ENCODE results near the gene FOXK2.
A peak's percentile ranks its signal among the peaks of the same experiment; 100 is the strongest.

The FOXK2 gene

DNA sequence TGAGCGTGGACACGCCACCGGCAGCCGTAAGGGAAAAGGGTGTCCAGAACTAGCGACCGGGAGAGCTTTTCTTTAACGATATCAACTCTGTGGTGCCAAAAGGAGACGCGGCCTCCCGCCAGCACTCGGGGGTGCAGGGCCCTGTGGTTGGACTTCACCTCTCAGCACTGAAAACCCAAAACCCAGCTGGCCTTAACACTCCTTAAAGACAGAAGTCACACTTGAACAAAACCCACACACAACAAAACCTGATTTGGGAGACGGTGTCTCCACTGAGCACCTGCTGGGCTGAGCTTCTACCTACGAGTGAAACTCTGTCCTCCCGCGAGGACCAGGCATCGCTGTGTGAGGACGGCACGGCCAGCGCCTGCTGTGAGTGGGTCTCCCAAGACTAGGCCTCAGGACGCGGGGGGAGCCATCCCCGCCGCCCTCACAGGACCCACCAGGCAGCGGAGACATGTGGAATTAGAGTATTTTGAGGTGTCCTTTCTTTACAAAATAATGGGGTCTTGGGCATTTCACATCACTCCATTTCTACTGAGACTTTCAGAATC is 82.0 kb downstream of the FOXK2 start:
- H3K9me3 ChIP-seq (ENCODE audit: control insufficient read depth in 2 of 2, low read length in 2 of 2) = no peaks in the 10 kb centered on the region
- H3K36me3 ChIP-seq (ENCODE audit: control insufficient read depth in 2 of 2, insufficient read depth in 2 of 2, low read length in 2 of 2) = peaks cover 52 to 61% of the 10 kb centered on the region in 2 donors
- peaks cover 9% of the 10 kb centered on the region in 2 donors for H3K4me1 ChIP-seq (ENCODE audit: control insufficient read depth in 2 of 2, insufficient read depth in 2 of 2, low read length in 2 of 2)
- no peaks in the 10 kb centered on the region for H3K27me3 ChIP-seq (ENCODE audit: control insufficient read depth in 2 of 2, insufficient read depth in 2 of 2, low read length in 2 of 2)
- H3K9ac ChIP-seq (ENCODE audit: low read depth in 1 of 2, low read length in 2 of 2) = no peak overlapping the region
- H3K27ac ChIP-seq (ENCODE audit: low read depth in 2 of 2, low read length in 2 of 2) = no peak overlapping the region
- H3K4me3 ChIP-seq (ENCODE audit: low read length in 2 of 2) = no peak overlapping the region

DNA sequence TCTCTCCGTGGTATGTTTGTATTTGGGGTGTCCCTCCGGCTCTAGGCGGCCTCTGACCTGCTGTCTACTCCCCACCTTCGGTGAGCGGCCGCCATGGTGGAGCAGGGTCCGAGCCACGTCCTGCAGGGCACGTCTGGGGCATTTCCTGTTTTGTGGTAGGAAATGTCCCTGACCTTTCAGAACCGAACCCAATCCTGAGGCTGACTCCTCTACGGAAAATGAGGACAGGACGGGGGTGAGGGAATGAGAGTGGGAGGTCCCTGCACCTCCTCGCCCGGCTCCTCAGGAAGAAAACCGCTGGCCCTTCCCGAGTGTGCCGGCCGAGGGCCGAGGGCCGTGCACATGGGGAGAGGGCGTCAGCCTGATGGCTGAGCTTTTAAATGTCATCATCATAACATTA is 83.0 kb downstream of the FOXK2 start:
- Histone ChIP-seq H3K36me3 (ENCODE audit: control insufficient read depth in 2 of 2, insufficient read depth in 2 of 2, low read length in 2 of 2) (peaks cover 44 to 55% of the 10 kb centered on the region in 2 donors), H3K9me3 (ENCODE audit: control insufficient read depth in 2 of 2, low read length in 2 of 2) (no peaks in the 10 kb centered on the region), H3K27ac (ENCODE audit: low read depth in 2 of 2, low read length in 2 of 2) (no peak overlapping the region), H3K4me3 (ENCODE audit: low read length in 2 of 2) (no peak overlapping the region), H3K27me3 (ENCODE audit: control insufficient read depth in 2 of 2, insufficient read depth in 2 of 2, low read length in 2 of 2) (no peaks in the 10 kb centered on the region), H3K4me1 (ENCODE audit: control insufficient read depth in 2 of 2, insufficient read depth in 2 of 2, low read length in 2 of 2) (peaks cover 4 to 9% of the 10 kb centered on the region in 2 donors), H3K9ac (ENCODE audit: low read depth in 1 of 2, low read length in 2 of 2) (no peak overlapping the region)

DNA sequence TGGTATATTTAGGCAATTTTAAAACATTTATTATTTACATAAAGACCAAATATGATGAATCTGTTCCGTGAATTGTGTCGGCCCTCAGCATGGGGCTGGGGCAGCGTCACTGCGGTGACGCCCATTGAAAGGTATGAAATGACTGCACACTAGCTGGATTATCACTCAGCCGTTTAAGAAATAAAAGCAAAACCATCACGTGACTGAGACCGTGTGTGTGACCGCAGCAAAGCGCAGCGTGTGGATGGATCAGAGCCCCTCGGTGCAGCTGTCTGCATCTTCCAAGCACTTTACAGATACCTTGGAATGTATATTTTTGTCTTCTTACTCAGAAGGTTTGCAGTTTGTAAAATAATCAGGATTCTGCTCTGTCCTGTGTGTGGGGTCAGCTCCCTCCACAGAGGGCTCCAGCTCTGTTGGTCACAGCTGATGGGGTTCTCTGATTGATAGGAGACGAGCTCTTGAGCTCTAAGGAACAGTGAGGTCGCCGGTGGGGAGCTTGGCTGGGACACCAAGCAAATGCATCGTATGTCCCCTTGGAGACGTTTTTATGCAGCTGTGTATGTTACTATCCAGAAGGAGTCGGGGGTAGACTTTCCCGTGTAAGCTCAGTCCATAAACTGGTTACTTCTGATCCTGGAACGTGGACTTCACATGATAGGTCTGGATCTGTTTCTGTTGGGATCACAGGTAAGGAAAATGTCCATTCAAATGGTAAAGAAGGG is 83.6 kb downstream of the FOXK2 start:
- Histone ChIP-seq H3K36me3 (ENCODE audit: control insufficient read depth in 2 of 2, insufficient read depth in 2 of 2, low read length in 2 of 2) (peaks cover 44 to 55% of the 10 kb centered on the region in 2 donors), H3K4me1 (ENCODE audit: control insufficient read depth in 2 of 2, insufficient read depth in 2 of 2, low read length in 2 of 2) (peaks cover 4 to 9% of the 10 kb centered on the region in 2 donors), H3K9ac (ENCODE audit: low read depth in 1 of 2, low read length in 2 of 2) (peak overlapping the region in 1 of 2 donors; percentile 47), H3K27ac (ENCODE audit: low read depth in 2 of 2, low read length in 2 of 2) (peak overlapping the region in 1 of 2 donors; percentile 72), H3K4me3 (ENCODE audit: low read length in 2 of 2) (peak overlapping the region in 1 of 2 donors; percentile 26), H3K9me3 (ENCODE audit: control insufficient read depth in 2 of 2, low read length in 2 of 2) (no peaks in the 10 kb centered on the region), H3K27me3 (ENCODE audit: control insufficient read depth in 2 of 2, insufficient read depth in 2 of 2, low read length in 2 of 2) (no peaks in the 10 kb centered on the region)

- Histone ChIP-seq H3K36me3 (ENCODE audit: control insufficient read depth in 2 of 2, insufficient read depth in 2 of 2, low read length in 2 of 2) (peaks cover 38 to 52% of the 10 kb centered on the region in 2 donors), H3K4me1 (ENCODE audit: control insufficient read depth in 2 of 2, insufficient read depth in 2 of 2, low read length in 2 of 2) (peaks cover 4 to 9% of the 10 kb centered on the region in 2 donors), H3K27me3 (ENCODE audit: control insufficient read depth in 2 of 2, insufficient read depth in 2 of 2, low read length in 2 of 2) (no peaks in the 10 kb centered on the region), H3K9me3 (ENCODE audit: control insufficient read depth in 2 of 2, low read length in 2 of 2) (no peaks in the 10 kb centered on the region), H3K9ac (ENCODE audit: low read depth in 1 of 2, low read length in 2 of 2) (peak overlapping the region in 1 of 2 donors; percentile 47), H3K27ac (ENCODE audit: low read depth in 2 of 2, low read length in 2 of 2) (peak overlapping the region in 1 of 2 donors; percentile 72), H3K4me3 (ENCODE audit: low read length in 2 of 2) (peak overlapping the region in 1 of 2 donors; percentile 37)
These were observed 84.5 kb downstream of the FOXK2 start for GRCh38 chr17:82603981-82604448.

DNA sequence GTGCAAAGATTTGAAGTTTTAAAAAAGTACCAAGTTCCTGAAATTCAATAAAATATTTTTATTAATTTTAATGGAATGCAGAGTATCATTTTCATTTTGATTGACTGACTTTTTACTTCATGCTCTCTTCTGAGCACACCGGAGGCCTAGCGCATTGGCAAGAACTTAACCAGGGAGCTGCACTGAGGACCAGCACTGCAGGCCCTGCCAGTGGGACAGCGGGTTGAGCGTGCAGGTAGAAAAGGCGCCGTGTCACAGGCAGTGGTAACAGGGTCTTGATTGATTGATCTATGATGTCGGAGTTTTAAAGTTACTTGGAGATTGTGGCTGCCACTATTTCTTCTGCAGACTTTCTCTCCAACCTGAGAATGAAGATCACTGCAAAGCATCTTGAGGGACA is 85.0 kb downstream of the FOXK2 start:
- no peak overlapping the region for H3K9ac ChIP-seq (ENCODE audit: low read depth in 1 of 2, low read length in 2 of 2)
- peaks cover 38 to 52% of the 10 kb centered on the region in 2 donors for H3K36me3 ChIP-seq (ENCODE audit: control insufficient read depth in 2 of 2, insufficient read depth in 2 of 2, low read length in 2 of 2)
- no peak overlapping the region for H3K4me3 ChIP-seq (ENCODE audit: low read length in 2 of 2)
- H3K27ac ChIP-seq (ENCODE audit: low read depth in 2 of 2, low read length in 2 of 2) = no peak overlapping the region
- H3K27me3 ChIP-seq (ENCODE audit: control insufficient read depth in 2 of 2, insufficient read depth in 2 of 2, low read length in 2 of 2) = no peaks in the 10 kb centered on the region
- peaks cover 4 to 9% of the 10 kb centered on the region in 2 donors for H3K4me1 ChIP-seq (ENCODE audit: control insufficient read depth in 2 of 2, insufficient read depth in 2 of 2, low read length in 2 of 2)
- no peaks in the 10 kb centered on the region for H3K9me3 ChIP-seq (ENCODE audit: control insufficient read depth in 2 of 2, low read length in 2 of 2)

GRCh38 chr17:82605939-82606600 is 86.5 kb downstream of the FOXK2 start:
- Histone ChIP-seq H3K4me1 (ENCODE audit: control insufficient read depth in 2 of 2, insufficient read depth in 2 of 2, low read length in 2 of 2) (peaks cover 4 to 9% of the 10 kb centered on the region in 2 donors), H3K9ac (ENCODE audit: low read depth in 1 of 2, low read length in 2 of 2) (no peak overlapping the region), H3K4me3 (ENCODE audit: low read length in 2 of 2) (no peak overlapping the region), H3K27ac (ENCODE audit: low read depth in 2 of 2, low read length in 2 of 2) (no peak overlapping the region), H3K27me3 (ENCODE audit: control insufficient read depth in 2 of 2, insufficient read depth in 2 of 2, low read length in 2 of 2) (no peaks in the 10 kb centered on the region), H3K9me3 (ENCODE audit: control insufficient read depth in 2 of 2, low read length in 2 of 2) (no peaks in the 10 kb centered on the region), H3K36me3 (ENCODE audit: control insufficient read depth in 2 of 2, insufficient read depth in 2 of 2, low read length in 2 of 2) (peaks cover 32 to 48% of the 10 kb centered on the region in 2 donors)

DNA sequence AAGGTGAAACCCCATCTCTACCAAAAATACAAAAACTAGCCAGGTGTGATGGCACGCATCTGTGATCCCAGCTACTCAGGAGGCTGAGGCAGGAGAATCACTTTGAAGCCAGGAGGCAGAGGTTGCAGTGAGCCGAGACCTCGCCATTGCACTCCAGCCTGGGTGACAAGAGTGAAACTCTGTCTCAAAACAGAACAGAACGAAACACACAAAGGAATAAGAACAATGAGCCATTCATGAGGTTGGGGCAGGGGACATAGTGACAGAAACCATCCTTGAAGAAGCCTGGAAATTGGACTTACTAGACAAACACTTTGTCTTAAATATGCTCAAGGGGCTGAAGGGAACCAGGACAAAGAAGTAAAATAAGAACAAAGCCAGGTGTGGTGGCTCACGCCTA is 89.3 kb downstream of the FOXK2 start:
- H3K9me3 ChIP-seq (ENCODE audit: control insufficient read depth in 2 of 2, low read length in 2 of 2) = no peaks in the 10 kb centered on the region
- no peak overlapping the region for H3K27ac ChIP-seq (ENCODE audit: low read depth in 2 of 2, low read length in 2 of 2)
- peaks cover 16 to 30% of the 10 kb centered on the region in 2 donors for H3K36me3 ChIP-seq (ENCODE audit: control insufficient read depth in 2 of 2, insufficient read depth in 2 of 2, low read length in 2 of 2)
- H3K9ac ChIP-seq (ENCODE audit: low read depth in 1 of 2, low read length in 2 of 2) = no peak overlapping the region
- H3K4me1 ChIP-seq (ENCODE audit: control insufficient read depth in 2 of 2, insufficient read depth in 2 of 2, low read length in 2 of 2) = peaks cover 0 to under 1% of the 10 kb centered on the region in 2 donors
- H3K4me3 ChIP-seq (ENCODE audit: low read length in 2 of 2) = no peak overlapping the region
- no peaks in the 10 kb centered on the region for H3K27me3 ChIP-seq (ENCODE audit: control insufficient read depth in 2 of 2, insufficient read depth in 2 of 2, low read length in 2 of 2)

GRCh38 chr17:82609655-82610054 is 90.1 kb downstream of the FOXK2 start:
- H3K9ac ChIP-seq (ENCODE audit: low read depth in 1 of 2, low read length in 2 of 2) = no peak overlapping the region
- H3K27ac ChIP-seq (ENCODE audit: low read depth in 2 of 2, low read length in 2 of 2) = no peak overlapping the region
- H3K4me3 ChIP-seq (ENCODE audit: low read length in 2 of 2) = no peak overlapping the region
- H3K9me3 ChIP-seq (ENCODE audit: control insufficient read depth in 2 of 2, low read length in 2 of 2) = no peaks in the 10 kb centered on the region
- no peaks in the 10 kb centered on the region for H3K27me3 ChIP-seq (ENCODE audit: control insufficient read depth in 2 of 2, insufficient read depth in 2 of 2, low read length in 2 of 2)
- H3K4me1 ChIP-seq (ENCODE audit: control insufficient read depth in 2 of 2, insufficient read depth in 2 of 2, low read length in 2 of 2) = no peaks in the 10 kb centered on the region
- H3K36me3 ChIP-seq (ENCODE audit: control insufficient read depth in 2 of 2, insufficient read depth in 2 of 2, low read length in 2 of 2) = peaks cover 21 to 26% of the 10 kb centered on the region in 2 donors

DNA sequence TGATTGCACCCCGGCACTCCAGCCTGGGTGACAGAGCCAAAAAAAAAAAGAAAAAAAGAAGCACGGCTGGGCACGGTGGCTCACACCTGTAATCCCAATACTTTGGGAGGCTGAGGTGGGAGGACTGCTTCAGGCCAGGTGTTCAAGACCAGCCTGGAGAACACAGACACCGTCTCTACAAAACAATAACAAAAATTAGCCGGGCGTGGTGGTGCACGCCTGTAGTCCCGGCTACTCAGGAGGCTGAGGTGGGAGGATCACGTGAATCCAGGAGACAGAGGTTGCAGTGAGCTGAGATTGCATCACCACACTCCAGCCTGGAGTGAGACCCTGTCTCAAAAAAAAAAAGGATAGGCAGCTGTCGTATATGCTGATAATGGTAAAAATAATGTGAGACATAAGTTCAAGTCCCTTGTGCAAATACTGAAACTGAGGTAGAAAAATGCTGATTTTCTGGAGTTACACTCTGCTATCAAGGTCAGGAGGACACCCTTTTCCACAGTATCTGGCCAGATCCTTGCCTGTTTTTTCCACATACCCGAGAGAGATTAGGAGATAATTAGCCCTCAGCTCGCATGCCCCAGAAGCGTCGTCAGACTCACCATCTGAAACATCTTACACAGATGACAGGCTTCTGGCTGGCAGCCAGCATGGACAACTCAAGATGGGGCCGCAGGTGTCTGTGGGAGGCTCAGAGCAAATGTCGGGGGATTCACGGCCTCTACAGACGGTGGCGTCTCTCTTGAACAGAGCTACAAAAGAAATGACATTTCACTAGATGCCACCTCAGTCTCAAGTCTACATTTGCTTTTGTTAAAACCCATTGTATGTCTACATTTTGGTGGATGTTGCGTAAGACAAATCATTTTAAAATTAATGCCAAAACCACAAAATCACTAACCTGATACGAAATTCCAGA is 91.9 kb downstream of the FOXK2 start:
- Histone ChIP-seq H3K36me3 (ENCODE audit: control insufficient read depth in 2 of 2, insufficient read depth in 2 of 2, low read length in 2 of 2) (peaks cover 29% of the 10 kb centered on the region in 2 donors), H3K9ac (ENCODE audit: low read depth in 1 of 2, low read length in 2 of 2) (no peak overlapping the region), H3K4me3 (ENCODE audit: low read length in 2 of 2) (no peak overlapping the region), H3K4me1 (ENCODE audit: control insufficient read depth in 2 of 2, insufficient read depth in 2 of 2, low read length in 2 of 2) (no peaks in the 10 kb centered on the region), H3K9me3 (ENCODE audit: control insufficient read depth in 2 of 2, low read length in 2 of 2) (no peaks in the 10 kb centered on the region), H3K27me3 (ENCODE audit: control insufficient read depth in 2 of 2, insufficient read depth in 2 of 2, low read length in 2 of 2) (no peaks in the 10 kb centered on the region), H3K27ac (ENCODE audit: low read depth in 2 of 2, low read length in 2 of 2) (no peak overlapping the region)

Measured in mucosa of rectum (tissue), 2 donors.